ENCODE results near the gene NPDC1.

The NPDC1 gene

DNA sequence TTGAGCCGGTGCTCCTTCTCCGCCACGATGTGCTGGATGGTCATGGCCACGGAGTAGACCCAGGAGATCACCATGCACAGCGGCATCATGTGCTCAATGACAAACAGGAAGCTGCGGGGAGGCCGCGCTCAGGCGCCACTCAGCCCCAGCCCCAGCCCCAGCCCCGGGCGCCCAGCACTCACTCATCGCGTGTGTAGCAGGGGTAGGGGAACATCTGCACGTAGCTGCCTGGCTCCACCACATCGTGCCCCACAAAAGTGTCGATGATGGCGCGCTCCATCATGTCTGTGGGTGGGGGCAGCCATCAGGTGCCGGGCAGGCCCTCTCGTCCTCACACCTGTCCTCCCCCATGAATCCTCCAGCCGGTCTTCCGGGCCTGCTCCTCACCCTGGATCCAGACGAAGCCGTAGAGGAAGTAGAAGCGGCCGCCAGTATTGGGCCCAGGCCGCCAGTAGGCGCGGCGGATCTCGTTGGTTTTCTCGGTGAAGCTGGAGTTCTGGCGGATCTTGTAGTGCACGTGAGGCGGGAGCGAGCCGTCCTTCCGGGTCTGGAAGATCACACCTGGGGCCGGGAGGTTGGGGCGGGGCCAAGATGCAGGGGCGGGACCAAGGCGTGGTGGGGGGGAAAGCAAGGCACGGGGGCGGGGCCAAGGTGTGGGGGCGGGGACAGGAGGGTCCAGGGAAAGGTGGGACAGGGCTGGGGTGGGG, 28.0 kb downstream of the NPDC1 start:
- Histone ChIP-seq H3K9me3 (ENCODE audit: control insufficient read depth in 2 of 2, low read length in 2 of 2) (no peaks in the 10 kb centered on the region), H3K36me3 (ENCODE audit: control insufficient read depth in 2 of 2, insufficient read depth in 2 of 2, low read length in 2 of 2) (peaks cover 12 to 16% of the 10 kb centered on the region in 2 donors), H3K4me3 (ENCODE audit: low read length in 2 of 2) (no peak overlapping the region), H3K4me1 (ENCODE audit: control insufficient read depth in 2 of 2, insufficient read depth in 2 of 2, low read length in 2 of 2) (peaks cover 8 to 15% of the 10 kb centered on the region in 2 donors), H3K9ac (ENCODE audit: low read depth in 1 of 2, low read length in 2 of 2) (no peak overlapping the region), H3K27me3 (ENCODE audit: control insufficient read depth in 2 of 2, insufficient read depth in 2 of 2, low read length in 2 of 2) (no peaks in the 10 kb centered on the region), H3K27ac (ENCODE audit: low read depth in 2 of 2, low read length in 2 of 2) (no peak overlapping the region)

DNA sequence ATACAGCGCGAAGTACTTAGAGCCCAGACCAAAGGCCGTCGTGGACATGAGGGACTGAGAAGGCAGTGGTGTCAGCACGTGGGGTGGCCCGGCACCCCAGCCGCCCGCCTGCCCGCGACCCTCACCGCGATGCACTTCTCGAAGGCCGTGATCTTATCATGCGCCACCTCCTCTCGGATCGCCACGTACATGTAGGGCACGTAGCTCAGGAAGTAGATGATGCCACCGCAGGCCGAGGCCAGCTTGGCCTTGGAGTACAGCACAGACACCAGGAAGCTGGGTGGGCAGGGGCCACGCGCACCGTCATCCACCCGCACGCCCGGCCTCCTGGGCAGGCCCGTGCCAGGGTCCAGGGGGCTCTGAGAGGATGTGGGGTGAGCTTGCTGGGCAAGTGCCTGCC, 28.9 kb downstream of the NPDC1 start:
- H3K4me1 ChIP-seq (ENCODE audit: control insufficient read depth in 2 of 2, insufficient read depth in 2 of 2, low read length in 2 of 2), result peaks cover 4 to 7% of the 10 kb centered on the region in 2 donors
- H3K27me3 ChIP-seq (ENCODE audit: control insufficient read depth in 2 of 2, insufficient read depth in 2 of 2, low read length in 2 of 2), result no peaks in the 10 kb centered on the region
- peaks cover 15 to 18% of the 10 kb centered on the region in 2 donors for H3K36me3 ChIP-seq (ENCODE audit: control insufficient read depth in 2 of 2, insufficient read depth in 2 of 2, low read length in 2 of 2)
- H3K9ac ChIP-seq (ENCODE audit: low read depth in 1 of 2, low read length in 2 of 2), result no peak overlapping the region
- no peak overlapping the region for H3K4me3 ChIP-seq (ENCODE audit: low read length in 2 of 2)
- H3K9me3 ChIP-seq (ENCODE audit: control insufficient read depth in 2 of 2, low read length in 2 of 2), result no peaks in the 10 kb centered on the region
- H3K27ac ChIP-seq (ENCODE audit: low read depth in 2 of 2, low read length in 2 of 2), result no peak overlapping the region

DNA sequence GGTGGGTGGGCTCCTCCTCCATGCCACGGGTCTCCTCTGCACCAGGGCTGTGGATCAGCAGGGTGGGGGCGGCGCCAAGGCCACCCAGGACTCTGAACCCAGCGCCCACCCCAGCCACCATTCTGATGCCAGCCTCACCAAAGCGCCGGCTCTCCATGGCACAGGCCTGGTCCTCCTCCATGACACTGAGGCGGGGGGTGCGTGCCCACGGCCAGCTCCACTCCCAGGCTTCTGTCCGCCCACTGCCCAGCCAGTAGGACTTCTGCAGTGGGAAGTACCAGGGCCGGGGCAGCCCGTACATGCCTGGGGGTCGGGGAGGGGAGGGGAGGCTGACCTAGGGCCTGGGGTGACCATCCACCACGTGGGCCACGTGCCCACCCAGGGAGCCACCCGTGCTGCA, 29.5 kb downstream of the NPDC1 start:
- Histone ChIP-seq H3K27ac (ENCODE audit: low read depth in 2 of 2, low read length in 2 of 2) (no peak overlapping the region), H3K9ac (ENCODE audit: low read depth in 1 of 2, low read length in 2 of 2) (no peak overlapping the region), H3K36me3 (ENCODE audit: control insufficient read depth in 2 of 2, insufficient read depth in 2 of 2, low read length in 2 of 2) (peaks cover 15 to 18% of the 10 kb centered on the region in 2 donors), H3K4me3 (ENCODE audit: low read length in 2 of 2) (no peak overlapping the region), H3K27me3 (ENCODE audit: control insufficient read depth in 2 of 2, insufficient read depth in 2 of 2, low read length in 2 of 2) (no peaks in the 10 kb centered on the region), H3K4me1 (ENCODE audit: control insufficient read depth in 2 of 2, insufficient read depth in 2 of 2, low read length in 2 of 2) (peaks cover under 1 to 3% of the 10 kb centered on the region in 2 donors), H3K9me3 (ENCODE audit: control insufficient read depth in 2 of 2, low read length in 2 of 2) (no peaks in the 10 kb centered on the region)

DNA sequence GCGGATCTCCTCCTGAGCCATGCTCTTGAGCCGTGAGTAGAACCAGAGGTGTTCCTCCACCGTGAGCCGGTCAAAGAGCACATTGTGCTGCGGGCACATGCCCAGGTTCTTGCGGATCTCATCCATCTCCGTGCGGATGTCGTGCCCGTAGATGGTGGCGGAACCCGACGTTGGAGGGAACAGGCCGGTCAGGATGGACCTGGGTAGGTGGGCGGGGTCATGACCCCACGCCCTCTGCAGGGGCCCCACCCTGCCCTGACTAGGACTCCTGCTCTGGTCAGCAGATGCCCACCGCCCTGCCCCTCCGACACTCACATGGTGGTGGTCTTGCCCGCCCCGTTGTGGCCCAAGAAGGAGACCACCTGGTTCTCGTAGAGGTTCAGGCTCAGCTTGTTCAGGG, 30.0 kb downstream of the NPDC1 start:
- H3K36me3 ChIP-seq (ENCODE audit: control insufficient read depth in 2 of 2, insufficient read depth in 2 of 2, low read length in 2 of 2), result peaks cover 15 to 18% of the 10 kb centered on the region in 2 donors
- H3K4me3 ChIP-seq (ENCODE audit: low read length in 2 of 2), result no peak overlapping the region
- H3K9me3 ChIP-seq (ENCODE audit: control insufficient read depth in 2 of 2, low read length in 2 of 2), result no peaks in the 10 kb centered on the region
- H3K4me1 ChIP-seq (ENCODE audit: control insufficient read depth in 2 of 2, insufficient read depth in 2 of 2, low read length in 2 of 2), result no peaks in the 10 kb centered on the region
- H3K27ac ChIP-seq (ENCODE audit: low read depth in 2 of 2, low read length in 2 of 2), result no peak overlapping the region
- no peak overlapping the region for H3K9ac ChIP-seq (ENCODE audit: low read depth in 1 of 2, low read length in 2 of 2)
- no peaks in the 10 kb centered on the region for H3K27me3 ChIP-seq (ENCODE audit: control insufficient read depth in 2 of 2, insufficient read depth in 2 of 2, low read length in 2 of 2)

DNA sequence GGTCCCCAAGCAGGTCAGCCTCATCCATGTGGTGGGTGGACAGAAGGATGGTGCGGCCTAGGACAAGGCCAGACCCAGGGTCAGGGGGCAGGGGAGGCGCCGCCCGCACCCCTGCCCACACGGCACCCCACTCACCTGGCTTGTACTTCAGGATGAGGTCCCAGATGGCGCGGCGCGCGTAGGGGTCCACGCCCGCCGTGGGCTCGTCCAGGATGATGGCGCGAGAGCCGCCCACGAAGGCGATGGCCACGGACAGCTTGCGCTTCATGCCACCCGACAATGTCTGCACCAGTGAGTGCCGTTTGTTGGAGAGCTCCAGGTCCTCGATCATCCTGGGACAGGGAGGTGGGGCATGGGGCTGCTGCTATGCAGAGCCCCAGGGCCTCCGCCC, 30.4 kb downstream of the NPDC1 start:
- peaks cover 15 to 18% of the 10 kb centered on the region in 2 donors for H3K36me3 ChIP-seq (ENCODE audit: control insufficient read depth in 2 of 2, insufficient read depth in 2 of 2, low read length in 2 of 2)
- H3K9ac ChIP-seq (ENCODE audit: low read depth in 1 of 2, low read length in 2 of 2), result no peak overlapping the region
- H3K4me3 ChIP-seq (ENCODE audit: low read length in 2 of 2), result no peak overlapping the region
- H3K4me1 ChIP-seq (ENCODE audit: control insufficient read depth in 2 of 2, insufficient read depth in 2 of 2, low read length in 2 of 2), result no peaks in the 10 kb centered on the region
- no peak overlapping the region for H3K27ac ChIP-seq (ENCODE audit: low read depth in 2 of 2, low read length in 2 of 2)
- no peaks in the 10 kb centered on the region for H3K27me3 ChIP-seq (ENCODE audit: control insufficient read depth in 2 of 2, insufficient read depth in 2 of 2, low read length in 2 of 2)
- H3K9me3 ChIP-seq (ENCODE audit: control insufficient read depth in 2 of 2, low read length in 2 of 2), result no peaks in the 10 kb centered on the region

DNA sequence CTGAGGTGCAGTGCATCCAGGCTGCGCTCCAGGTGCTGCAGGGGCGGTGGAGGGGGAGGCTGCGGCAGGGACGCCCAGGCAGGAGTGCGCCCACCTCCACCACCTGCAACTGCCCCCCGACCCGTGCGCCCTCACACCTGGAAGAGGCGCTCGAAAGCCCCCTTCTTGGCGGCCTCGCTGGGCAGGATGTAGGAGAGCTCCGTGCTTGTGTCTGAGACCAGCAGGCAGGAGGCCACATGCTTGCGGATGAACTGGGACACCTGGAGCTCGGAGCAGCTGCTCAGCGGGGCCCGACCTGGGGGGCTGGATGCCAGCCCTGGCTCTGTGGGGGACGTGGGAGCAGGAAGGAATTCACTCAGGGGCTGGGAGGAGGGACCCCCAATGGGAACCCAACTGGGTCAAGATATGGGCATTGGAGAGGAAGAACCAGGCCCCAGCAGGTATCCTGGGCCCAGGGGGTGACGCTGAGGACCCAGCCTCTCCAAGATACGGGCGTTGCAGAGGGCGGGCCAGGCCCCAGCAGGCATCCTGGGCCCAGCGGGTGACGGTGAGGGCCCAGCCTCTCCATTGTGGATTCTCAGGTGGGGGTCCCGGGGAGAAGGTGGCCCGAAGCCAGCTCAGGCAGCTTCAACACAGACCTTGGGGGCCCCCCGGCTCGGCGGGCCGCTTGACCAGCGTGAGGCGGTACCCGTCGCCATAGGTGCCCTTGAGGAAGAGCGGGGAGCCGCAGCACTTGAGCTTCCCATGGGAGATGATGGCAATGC, 31.0 kb downstream of the NPDC1 start:
- peaks cover 15 to 18% of the 10 kb centered on the region in 2 donors for H3K36me3 ChIP-seq (ENCODE audit: control insufficient read depth in 2 of 2, insufficient read depth in 2 of 2, low read length in 2 of 2)

DNA sequence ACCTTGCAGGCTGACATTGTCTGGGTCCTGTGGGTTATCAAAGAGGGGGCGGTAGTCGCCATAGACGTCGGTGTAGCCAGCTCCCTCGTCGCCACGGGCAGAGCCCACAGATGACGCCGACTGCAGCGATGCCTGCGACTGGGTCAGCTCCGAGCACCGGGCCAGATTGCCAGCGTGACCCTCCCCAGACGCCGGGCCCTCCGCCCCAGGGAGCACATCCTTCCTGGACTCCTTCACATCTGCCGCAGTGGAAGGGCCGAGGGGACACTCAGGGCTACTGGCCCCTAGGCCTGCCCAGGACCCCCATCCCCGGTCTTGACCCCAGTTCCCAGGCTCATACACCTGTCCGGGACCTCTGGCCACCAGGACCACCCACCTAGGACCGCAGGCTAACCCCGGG, 31.8 kb downstream of the NPDC1 start:
- Histone ChIP-seq H3K27ac (ENCODE audit: low read depth in 2 of 2, low read length in 2 of 2) (no peak overlapping the region), H3K4me3 (ENCODE audit: low read length in 2 of 2) (no peak overlapping the region), H3K9me3 (ENCODE audit: control insufficient read depth in 2 of 2, low read length in 2 of 2) (no peaks in the 10 kb centered on the region), H3K36me3 (ENCODE audit: control insufficient read depth in 2 of 2, insufficient read depth in 2 of 2, low read length in 2 of 2) (peaks cover 15 to 22% of the 10 kb centered on the region in 2 donors), H3K9ac (ENCODE audit: low read depth in 1 of 2, low read length in 2 of 2) (no peak overlapping the region), H3K4me1 (ENCODE audit: control insufficient read depth in 2 of 2, insufficient read depth in 2 of 2, low read length in 2 of 2) (no peaks in the 10 kb centered on the region), H3K27me3 (ENCODE audit: control insufficient read depth in 2 of 2, insufficient read depth in 2 of 2, low read length in 2 of 2) (no peaks in the 10 kb centered on the region)

More for the DNA sequence above, 31.0 kb downstream of the NPDC1 start:
- no peak overlapping the region for H3K4me3 ChIP-seq (ENCODE audit: low read length in 2 of 2)
- no peaks in the 10 kb centered on the region for H3K4me1 ChIP-seq (ENCODE audit: control insufficient read depth in 2 of 2, insufficient read depth in 2 of 2, low read length in 2 of 2)
- no peaks in the 10 kb centered on the region for H3K9me3 ChIP-seq (ENCODE audit: control insufficient read depth in 2 of 2, low read length in 2 of 2)
- H3K27me3 ChIP-seq (ENCODE audit: control insufficient read depth in 2 of 2, insufficient read depth in 2 of 2, low read length in 2 of 2), result no peaks in the 10 kb centered on the region
- H3K9ac ChIP-seq (ENCODE audit: low read depth in 1 of 2, low read length in 2 of 2), result no peak overlapping the region
- no peak overlapping the region for H3K27ac ChIP-seq (ENCODE audit: low read depth in 2 of 2, low read length in 2 of 2)

DNA sequence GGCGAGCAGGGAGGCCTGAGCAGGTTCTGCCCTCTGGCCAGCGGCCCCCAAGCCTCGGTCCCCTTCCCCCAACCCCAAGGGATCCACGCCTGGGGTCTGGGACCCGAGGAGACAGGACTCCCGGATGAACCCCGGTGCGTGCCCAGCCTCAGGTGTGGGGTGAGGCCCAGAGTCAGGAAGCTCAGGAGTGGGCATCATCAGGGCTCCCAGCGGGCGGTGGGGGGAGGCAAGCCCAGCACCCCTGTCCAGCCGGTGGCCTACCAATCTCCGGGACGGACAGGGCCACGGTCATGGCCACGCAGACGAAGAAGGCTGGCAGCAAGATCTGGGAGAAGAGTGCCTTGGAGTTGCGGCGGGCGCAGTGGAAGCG, 32.4 kb downstream of the NPDC1 start:
- Histone ChIP-seq H3K27ac (ENCODE audit: low read depth in 2 of 2, low read length in 2 of 2) (no peak overlapping the region), H3K4me3 (ENCODE audit: low read length in 2 of 2) (no peak overlapping the region), H3K9me3 (ENCODE audit: control insufficient read depth in 2 of 2, low read length in 2 of 2) (no peaks in the 10 kb centered on the region), H3K4me1 (ENCODE audit: control insufficient read depth in 2 of 2, insufficient read depth in 2 of 2, low read length in 2 of 2) (no peaks in the 10 kb centered on the region), H3K36me3 (ENCODE audit: control insufficient read depth in 2 of 2, insufficient read depth in 2 of 2, low read length in 2 of 2) (peaks cover 15 to 22% of the 10 kb centered on the region in 2 donors), H3K9ac (ENCODE audit: low read depth in 1 of 2, low read length in 2 of 2) (no peak overlapping the region), H3K27me3 (ENCODE audit: control insufficient read depth in 2 of 2, insufficient read depth in 2 of 2, low read length in 2 of 2) (no peaks in the 10 kb centered on the region)

DNA sequence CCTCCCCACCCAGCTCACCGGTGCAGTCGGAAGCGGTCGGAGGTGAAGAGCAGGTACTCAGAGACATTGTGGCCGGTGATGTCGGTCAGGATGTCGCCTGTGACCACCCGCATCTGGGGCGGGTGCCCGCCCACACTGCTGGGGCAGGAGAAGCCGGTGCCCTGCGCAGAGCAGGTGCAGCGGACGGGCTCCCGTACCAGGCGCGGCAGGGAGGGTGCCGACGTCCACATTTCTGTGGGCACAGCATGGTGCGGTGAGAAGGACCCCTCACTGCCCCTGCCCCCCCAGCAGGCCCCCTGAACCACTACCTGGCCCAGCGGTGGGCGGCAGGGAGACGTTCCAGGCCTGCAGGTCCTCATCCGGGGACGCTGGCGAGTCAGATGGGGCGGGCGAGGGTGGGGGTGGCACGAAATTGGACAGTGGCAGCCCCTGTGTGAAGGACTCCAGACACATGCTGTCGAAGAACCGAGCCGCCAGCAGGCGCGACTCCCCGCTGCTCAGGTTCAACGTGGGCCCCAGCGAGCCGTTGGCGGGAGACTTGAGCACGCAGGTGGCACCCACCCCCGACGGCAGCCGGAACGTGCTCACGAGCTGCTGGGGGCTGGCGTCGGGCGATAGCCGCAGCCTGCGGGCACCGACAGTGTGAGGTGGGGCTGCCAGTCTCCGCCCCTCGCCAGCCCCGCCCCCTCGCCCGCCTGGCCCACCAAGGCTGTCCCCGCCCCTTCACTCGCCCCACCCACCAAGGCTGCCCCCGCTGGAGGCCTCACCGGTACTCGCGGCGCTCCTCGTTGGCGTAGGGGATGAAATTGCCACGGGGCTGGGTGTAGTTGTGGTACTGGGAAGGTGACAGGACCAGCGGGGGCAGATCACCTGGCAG, 33.0 kb downstream of the NPDC1 start:
- H3K36me3 ChIP-seq (ENCODE audit: control insufficient read depth in 2 of 2, insufficient read depth in 2 of 2, low read length in 2 of 2), result peaks cover 15 to 22% of the 10 kb centered on the region in 2 donors
- no peaks in the 10 kb centered on the region for H3K27me3 ChIP-seq (ENCODE audit: control insufficient read depth in 2 of 2, insufficient read depth in 2 of 2, low read length in 2 of 2)
- H3K27ac ChIP-seq (ENCODE audit: low read depth in 2 of 2, low read length in 2 of 2), result no peak overlapping the region
- H3K4me3 ChIP-seq (ENCODE audit: low read length in 2 of 2), result no peak overlapping the region
- no peaks in the 10 kb centered on the region for H3K4me1 ChIP-seq (ENCODE audit: control insufficient read depth in 2 of 2, insufficient read depth in 2 of 2, low read length in 2 of 2)
- no peaks in the 10 kb centered on the region for H3K9me3 ChIP-seq (ENCODE audit: control insufficient read depth in 2 of 2, low read length in 2 of 2)
- H3K9ac ChIP-seq (ENCODE audit: low read depth in 1 of 2, low read length in 2 of 2), result no peak overlapping the region

All from mucosa of rectum (tissue), 2 donors.